GM23338 (cell line): ENCODE results near the gene ASCL1. TPM values are rescaled to one million over a fixed set of nuclear protein-coding genes. Genes with fewer than 3 reads are reported as not detected.

Source experiments
- polyA plus RNA-seq: library from polyadenylated mRNA; unstranded; fragments of >200 nt; fragmentation: Nextera tagmentation; extraction: Ambion mirVana; gene quantifications from 2 replicates; pipeline ENCODE4 v1.2.1, GENCODE V29; 2016
- total RNA-seq: library from RNA; depleted of rRNA; stranded (reverse); fragments of >200 nt; shearing (Covaris generic); gene quantifications from 2 replicates; pipeline ENCODE4 v1.2.3, GENCODE V29; 2014; rRNA removed

The ASCL1 gene
- total and polyA plus RNA-seq, 2 experiments from 2014 or later: 0.37 TPM; not detected in 1

Other genes starting within 250 kb of the ASCL1 start
- 1.6 and 4.8 TPM in 2 replicates for gene PAH, start 40.4 kb upstream of the ASCL1 start, total RNA-seq
- 3.7 and 5.3 TPM in 2 replicates for gene PAH, start 40.4 kb upstream of the ASCL1 start, polyA plus RNA-seq